ENCODE measurements around the gene C19orf81. TPM values are rescaled to one million over a fixed set of nuclear protein-coding genes. Genes with fewer than 3 reads are reported as not detected.

C19orf81 gene
- total and polyA plus RNA-seq, 9 of the 15 experiments (the other 6 are each of a cell fraction or from before 2014, with no cell fraction given), result 2.5 to 42.9 (median 33.0) TPM; not detected in 4

DNA sequence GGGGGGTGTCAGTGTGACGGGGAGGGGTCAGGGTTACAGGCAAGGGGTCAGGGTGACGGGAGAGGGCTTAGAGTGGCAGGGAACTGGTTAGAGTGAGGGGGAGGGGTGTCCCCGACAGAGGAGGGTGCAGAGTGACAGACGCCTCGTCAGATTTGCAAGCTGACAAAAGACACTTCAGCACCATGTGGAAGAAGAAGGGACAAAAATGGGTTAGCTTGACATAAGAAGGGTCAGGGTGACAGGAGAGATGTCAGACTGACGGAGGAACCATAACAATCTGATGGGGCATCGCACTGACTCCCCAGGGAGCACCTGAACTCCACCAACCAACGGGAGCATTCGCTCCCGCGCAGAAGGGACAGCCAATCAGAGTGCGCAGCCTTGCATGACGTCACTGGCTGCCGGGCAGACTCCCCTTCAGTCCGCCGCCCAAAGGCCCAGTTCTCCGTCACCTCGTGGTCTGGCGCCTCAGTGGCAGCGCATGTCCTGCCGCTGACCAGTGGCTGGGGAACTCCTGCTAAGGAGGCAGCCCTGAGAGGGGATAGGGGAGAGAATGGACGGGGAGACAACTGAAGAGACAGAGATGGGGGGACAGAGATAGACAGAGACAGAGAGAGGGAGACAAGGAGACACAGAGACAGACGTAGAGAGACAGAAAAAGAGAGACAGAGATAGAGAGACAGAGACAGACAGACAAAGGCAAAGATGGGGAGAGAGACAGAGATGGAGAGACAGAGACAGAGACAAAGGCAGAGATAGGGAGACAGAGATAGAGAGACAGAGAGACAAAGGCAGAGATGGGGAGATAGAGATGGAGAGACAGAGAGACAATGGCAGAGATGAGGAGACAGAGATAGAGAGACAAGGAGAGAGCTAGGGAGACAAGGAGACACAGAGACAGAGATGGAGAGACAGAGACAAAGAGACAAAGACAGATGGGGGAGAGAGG, 30.2 kb downstream of the C19orf81 start (continued):
- TF ChIP-seq, protein P1, sequence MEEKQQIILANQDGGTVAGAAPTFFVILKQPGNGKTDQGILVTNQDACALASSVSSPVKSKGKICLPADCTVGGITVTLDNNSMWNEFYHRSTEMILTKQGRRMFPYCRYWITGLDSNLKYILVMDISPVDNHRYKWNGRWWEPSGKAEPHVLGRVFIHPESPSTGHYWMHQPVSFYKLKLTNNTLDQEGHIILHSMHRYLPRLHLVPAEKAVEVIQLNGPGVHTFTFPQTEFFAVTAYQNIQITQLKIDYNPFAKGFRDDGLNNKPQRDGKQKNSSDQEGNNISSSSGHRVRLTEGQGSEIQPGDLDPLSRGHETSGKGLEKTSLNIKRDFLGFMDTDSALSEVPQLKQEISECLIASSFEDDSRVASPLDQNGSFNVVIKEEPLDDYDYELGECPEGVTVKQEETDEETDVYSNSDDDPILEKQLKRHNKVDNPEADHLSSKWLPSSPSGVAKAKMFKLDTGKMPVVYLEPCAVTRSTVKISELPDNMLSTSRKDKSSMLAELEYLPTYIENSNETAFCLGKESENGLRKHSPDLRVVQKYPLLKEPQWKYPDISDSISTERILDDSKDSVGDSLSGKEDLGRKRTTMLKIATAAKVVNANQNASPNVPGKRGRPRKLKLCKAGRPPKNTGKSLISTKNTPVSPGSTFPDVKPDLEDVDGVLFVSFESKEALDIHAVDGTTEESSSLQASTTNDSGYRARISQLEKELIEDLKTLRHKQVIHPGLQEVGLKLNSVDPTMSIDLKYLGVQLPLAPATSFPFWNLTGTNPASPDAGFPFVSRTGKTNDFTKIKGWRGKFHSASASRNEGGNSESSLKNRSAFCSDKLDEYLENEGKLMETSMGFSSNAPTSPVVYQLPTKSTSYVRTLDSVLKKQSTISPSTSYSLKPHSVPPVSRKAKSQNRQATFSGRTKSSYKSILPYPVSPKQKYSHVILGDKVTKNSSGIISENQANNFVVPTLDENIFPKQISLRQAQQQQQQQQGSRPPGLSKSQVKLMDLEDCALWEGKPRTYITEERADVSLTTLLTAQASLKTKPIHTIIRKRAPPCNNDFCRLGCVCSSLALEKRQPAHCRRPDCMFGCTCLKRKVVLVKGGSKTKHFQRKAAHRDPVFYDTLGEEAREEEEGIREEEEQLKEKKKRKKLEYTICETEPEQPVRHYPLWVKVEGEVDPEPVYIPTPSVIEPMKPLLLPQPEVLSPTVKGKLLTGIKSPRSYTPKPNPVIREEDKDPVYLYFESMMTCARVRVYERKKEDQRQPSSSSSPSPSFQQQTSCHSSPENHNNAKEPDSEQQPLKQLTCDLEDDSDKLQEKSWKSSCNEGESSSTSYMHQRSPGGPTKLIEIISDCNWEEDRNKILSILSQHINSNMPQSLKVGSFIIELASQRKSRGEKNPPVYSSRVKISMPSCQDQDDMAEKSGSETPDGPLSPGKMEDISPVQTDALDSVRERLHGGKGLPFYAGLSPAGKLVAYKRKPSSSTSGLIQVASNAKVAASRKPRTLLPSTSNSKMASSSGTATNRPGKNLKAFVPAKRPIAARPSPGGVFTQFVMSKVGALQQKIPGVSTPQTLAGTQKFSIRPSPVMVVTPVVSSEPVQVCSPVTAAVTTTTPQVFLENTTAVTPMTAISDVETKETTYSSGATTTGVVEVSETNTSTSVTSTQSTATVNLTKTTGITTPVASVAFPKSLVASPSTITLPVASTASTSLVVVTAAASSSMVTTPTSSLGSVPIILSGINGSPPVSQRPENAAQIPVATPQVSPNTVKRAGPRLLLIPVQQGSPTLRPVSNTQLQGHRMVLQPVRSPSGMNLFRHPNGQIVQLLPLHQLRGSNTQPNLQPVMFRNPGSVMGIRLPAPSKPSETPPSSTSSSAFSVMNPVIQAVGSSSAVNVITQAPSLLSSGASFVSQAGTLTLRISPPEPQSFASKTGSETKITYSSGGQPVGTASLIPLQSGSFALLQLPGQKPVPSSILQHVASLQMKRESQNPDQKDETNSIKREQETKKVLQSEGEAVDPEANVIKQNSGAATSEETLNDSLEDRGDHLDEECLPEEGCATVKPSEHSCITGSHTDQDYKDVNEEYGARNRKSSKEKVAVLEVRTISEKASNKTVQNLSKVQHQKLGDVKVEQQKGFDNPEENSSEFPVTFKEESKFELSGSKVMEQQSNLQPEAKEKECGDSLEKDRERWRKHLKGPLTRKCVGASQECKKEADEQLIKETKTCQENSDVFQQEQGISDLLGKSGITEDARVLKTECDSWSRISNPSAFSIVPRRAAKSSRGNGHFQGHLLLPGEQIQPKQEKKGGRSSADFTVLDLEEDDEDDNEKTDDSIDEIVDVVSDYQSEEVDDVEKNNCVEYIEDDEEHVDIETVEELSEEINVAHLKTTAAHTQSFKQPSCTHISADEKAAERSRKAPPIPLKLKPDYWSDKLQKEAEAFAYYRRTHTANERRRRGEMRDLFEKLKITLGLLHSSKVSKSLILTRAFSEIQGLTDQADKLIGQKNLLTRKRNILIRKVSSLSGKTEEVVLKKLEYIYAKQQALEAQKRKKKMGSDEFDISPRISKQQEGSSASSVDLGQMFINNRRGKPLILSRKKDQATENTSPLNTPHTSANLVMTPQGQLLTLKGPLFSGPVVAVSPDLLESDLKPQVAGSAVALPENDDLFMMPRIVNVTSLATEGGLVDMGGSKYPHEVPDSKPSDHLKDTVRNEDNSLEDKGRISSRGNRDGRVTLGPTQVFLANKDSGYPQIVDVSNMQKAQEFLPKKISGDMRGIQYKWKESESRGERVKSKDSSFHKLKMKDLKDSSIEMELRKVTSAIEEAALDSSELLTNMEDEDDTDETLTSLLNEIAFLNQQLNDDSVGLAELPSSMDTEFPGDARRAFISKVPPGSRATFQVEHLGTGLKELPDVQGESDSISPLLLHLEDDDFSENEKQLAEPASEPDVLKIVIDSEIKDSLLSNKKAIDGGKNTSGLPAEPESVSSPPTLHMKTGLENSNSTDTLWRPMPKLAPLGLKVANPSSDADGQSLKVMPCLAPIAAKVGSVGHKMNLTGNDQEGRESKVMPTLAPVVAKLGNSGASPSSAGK (IDR thresholded peaks at IDR 0.05), result peak; percentile 96
- TF ChIP-seq ZNF780A (CRISPR knock-in tag; IDR thresholded peaks at IDR 0.05) (no peak), OTX1 (CRISPR knock-in tag; IDR thresholded peaks at IDR 0.05) (peak; percentile 7; the same call in 1 of the 2 replicates), ZNF696 (CRISPR knock-in tag; conservative IDR thresholded peaks at IDR 0.05) (no peak), HNRNPH1 (optimal IDR thresholded peaks at IDR 0.05; ENCODE audit: low read depth, low read length) (no peak), EZH2 (IDR thresholded peaks at IDR 0.05; ENCODE audit: borderline replicate concordance, low read depth, low read length) (no peak), MAFG (tag; conservative IDR thresholded peaks at IDR 0.05) (no peak), ETV1 (tag; conservative IDR thresholded peaks at IDR 0.05; ENCODE audit: low read depth) (no peak)
- TF ChIP-seq, protein P2, sequence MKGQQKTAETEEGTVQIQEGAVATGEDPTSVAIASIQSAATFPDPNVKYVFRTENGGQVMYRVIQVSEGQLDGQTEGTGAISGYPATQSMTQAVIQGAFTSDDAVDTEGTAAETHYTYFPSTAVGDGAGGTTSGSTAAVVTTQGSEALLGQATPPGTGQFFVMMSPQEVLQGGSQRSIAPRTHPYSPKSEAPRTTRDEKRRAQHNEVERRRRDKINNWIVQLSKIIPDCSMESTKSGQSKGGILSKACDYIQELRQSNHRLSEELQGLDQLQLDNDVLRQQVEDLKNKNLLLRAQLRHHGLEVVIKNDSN (CRISPR knock-in tag; IDR thresholded peaks at IDR 0.05), result peak; percentile 64
- TF ChIP-seq, protein P3, sequence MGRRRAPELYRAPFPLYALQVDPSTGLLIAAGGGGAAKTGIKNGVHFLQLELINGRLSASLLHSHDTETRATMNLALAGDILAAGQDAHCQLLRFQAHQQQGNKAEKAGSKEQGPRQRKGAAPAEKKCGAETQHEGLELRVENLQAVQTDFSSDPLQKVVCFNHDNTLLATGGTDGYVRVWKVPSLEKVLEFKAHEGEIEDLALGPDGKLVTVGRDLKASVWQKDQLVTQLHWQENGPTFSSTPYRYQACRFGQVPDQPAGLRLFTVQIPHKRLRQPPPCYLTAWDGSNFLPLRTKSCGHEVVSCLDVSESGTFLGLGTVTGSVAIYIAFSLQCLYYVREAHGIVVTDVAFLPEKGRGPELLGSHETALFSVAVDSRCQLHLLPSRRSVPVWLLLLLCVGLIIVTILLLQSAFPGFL (CRISPR knock-in tag; IDR thresholded peaks at IDR 0.05), result no peak
- TF ChIP-seq, protein P4, sequence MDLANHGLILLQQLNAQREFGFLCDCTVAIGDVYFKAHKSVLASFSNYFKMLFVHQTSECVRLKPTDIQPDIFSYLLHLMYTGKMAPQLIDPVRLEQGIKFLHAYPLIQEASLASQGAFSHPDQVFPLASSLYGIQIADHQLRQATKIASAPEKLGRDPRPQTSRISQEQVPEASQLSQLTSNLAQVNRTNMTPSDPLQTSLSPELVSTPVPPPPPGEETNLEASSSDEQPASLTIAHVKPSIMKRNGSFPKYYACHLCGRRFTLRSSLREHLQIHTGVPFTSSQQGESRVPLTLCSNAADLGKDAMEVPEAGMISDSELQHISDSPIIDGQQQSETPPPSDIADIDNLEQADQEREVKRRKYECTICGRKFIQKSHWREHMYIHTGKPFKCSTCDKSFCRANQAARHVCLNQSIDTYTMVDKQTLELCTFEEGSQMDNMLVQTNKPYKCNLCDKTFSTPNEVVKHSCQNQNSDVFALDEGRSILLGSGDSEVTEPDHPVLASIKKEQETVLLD (IDR thresholded peaks at IDR 0.05), result no peak

All from K562 (cell line).